Ovary (tissue), 3 donors: ENCODE measurements around the gene CCDC34.
"Not testable (repeated sequence)": the region's sequence is repeated elsewhere in the genome, so short reads cannot be mapped to it uniquely, and the experiment has no call there.

ENCODE experiments used
- CTCF ChIP-seq, 3 donors: fragments of 450-650 bp in 2 of 3; fragments of 200-600 bp in 1 of 3; IDR thresholded peaks; one replicate each; pipeline versions ENCODE4 v1.5.1 to v1.8.0; 2016 to 2022; ENCODE audit warnings: antibody characterized with exemption in 3 of 3, mild to moderate bottlenecking in 1 of 3
- EP300 ChIP-seq: sonication (generic); formaldehyde crosslinking; IDR thresholded peaks from one replicate; pipeline ENCODE4 v1.6.1; 2017; ENCODE audit warnings: antibody characterized with exemption
- POLR2A ChIP-seq: fragments of 450-650 bp; IDR thresholded peaks from one replicate; pipeline ENCODE4 v1.6.1; 2017; ENCODE audit warnings: antibody characterized with exemption, mild to moderate bottlenecking, moderate library complexity
- donor health status: DM: no; HTN: no; CAD: no.

- not testable (repeated sequence) for TF ChIP-seq CTCF (IDR thresholded peaks at IDR 0.05); POLR2A; EP300
Observed at GRCh38 chr11:27322196-27322595, 40.8 kb downstream of the CCDC34 start.
